ENCODE measurements around the gene ATP2B3.

GRCh38 chrX:153551135-153551534 lies 33.7 kb downstream of the ATP2B3 start:
- TF ChIP-seq HINFP (tag; conservative IDR thresholded peaks at IDR 0.05; ENCODE audit: low read depth) (no peak), ZNF324 (CRISPR knock-in tag; IDR thresholded peaks at IDR 0.05) (no peak), JUND (IDR thresholded peaks at IDR 0.05; ENCODE audit: borderline replicate concordance, low read depth, low read length) (no peak), JUND (tag; IDR thresholded peaks at IDR 0.05; ENCODE audit: borderline replicate concordance, low read depth, low read length) (no peak), SREBF1 (IDR thresholded peaks at IDR 0.05; ENCODE audit: borderline replicate concordance, low read depth, low read length) (no peak), JUN (IDR thresholded peaks at IDR 0.05; ENCODE audit: borderline replicate concordance, low read depth, low read length) (no peak), JUN (CRISPR knock-in tag; IDR thresholded peaks at IDR 0.05; ENCODE audit: borderline replicate concordance) (no peak)

Measured in K562 (cell line).